GM12878 (cell line): ENCODE results near the gene PRKACG. TPM values are rescaled to one million over a fixed set of nuclear protein-coding genes. Genes with fewer than 3 reads are reported as not detected.

Experiments
- FOXK2 ChIP-seq: fragments of 450-650 bp; IDR thresholded peaks from 2 replicates; pipeline ENCODE4 v1.6.1; 2017; ENCODE audit warnings: mild to moderate bottlenecking, moderate library complexity
- MEF2A ChIP-seq: IDR thresholded peaks from 2 replicates; pipeline ENCODE4 v1.6.1; 2011; ENCODE audit warnings: low read depth, mild to moderate bottlenecking, low read length, moderate library complexity; ENCODE audit not compliant: insufficient read depth
- RB1 ChIP-seq: fragments of 450-650 bp; formaldehyde crosslinking; IDR thresholded peaks from 2 replicates; pipeline ENCODE4 v1.6.1; 2017; ENCODE audit warnings: mild to moderate bottlenecking, borderline replicate concordance
- SIX5 ChIP-seq: IDR thresholded peaks from 2 replicates; pipeline ENCODE4 v1.6.1; 2011; ENCODE audit warnings: mild to moderate bottlenecking, low read depth, low read length, moderate library complexity; ENCODE audit not compliant: severe bottlenecking
- YY1 ChIP-seq: IDR thresholded peaks from 2 replicates; pipeline ENCODE4 v1.6.1; 2011; ENCODE audit warnings: low read depth, mild to moderate bottlenecking, low read length
- ZNF24 ChIP-seq: fragments of 450-650 bp; IDR thresholded peaks from 2 replicates; pipeline ENCODE4 v1.6.1; 2017; ENCODE audit warnings: antibody characterized with exemption, mild to moderate bottlenecking
- ZNF274 ChIP-seq: IDR thresholded peaks from one replicate; pipeline ENCODE4 v1.8.0; 2011; ENCODE audit not compliant: insufficient read length, insufficient read depth
- polyA plus RNA-seq, 11 experiments: library from polyadenylated mRNA; depleted of rRNA in 4 of 11; unstranded in 6 of 11; stranded (reverse) in 5 of 11; fragments of >200 nt; fragmentation: Nextera tagmentation in 4 of 11; fragmentation: Illumina TruSeq in 1 of 11; extraction: Ambion mirVana in 4 of 11; extraction: Trizol in 1 of 11; gene quantifications; 1 replicate in 1 of 11; 2 replicates in 10 of 11; pipeline versions ENCODE4 v1.2.1 to v1.2.3, GENCODE V29; 2011 to 2016; ENCODE audit warnings: inconsistent platforms in 2 of 11, missing spikeins in 2 of 11, low read depth in 1 of 11
- total RNA-seq, 4 experiments: library from RNA; depleted of rRNA in 3 of 4; stranded (reverse); fragments of >200 nt in 3 of 4; fragmentation: Illumina TruSeq in 1 of 4; extraction: Trizol in 1 of 4; gene quantifications; 2 replicates each; pipeline versions ENCODE4 v1.2.1 to v1.2.3, GENCODE V29; 2013 to 2021
- TF ChIP-seq, protein P1 (sequence below): fragments of 450-650 bp; IDR thresholded peaks from 2 replicates; pipeline ENCODE4 v1.6.1; 2018; ENCODE audit warnings: borderline replicate concordance, mild to moderate bottlenecking; ENCODE audit not compliant: partially characterized antibody
- TF ChIP-seq, protein P2 (sequence below): fragments of 450-650 bp; IDR thresholded peaks from 2 replicates; pipeline ENCODE4 v1.6.1; 2017; ENCODE audit warnings: antibody characterized with exemption, mild to moderate bottlenecking, moderate library complexity
- TF ChIP-seq, protein P3 (sequence below): IDR thresholded peaks from 2 replicates; pipeline ENCODE4 v1.6.1; 2012; ENCODE audit warnings: low read depth, low read length, improper control_type of control experiment

Gene PRKACG
- total and polyA plus RNA-seq, 10 of the 15 experiments (the other 5 are each of a cell fraction or from before 2014, with no cell fraction given) = not detected

DNA sequence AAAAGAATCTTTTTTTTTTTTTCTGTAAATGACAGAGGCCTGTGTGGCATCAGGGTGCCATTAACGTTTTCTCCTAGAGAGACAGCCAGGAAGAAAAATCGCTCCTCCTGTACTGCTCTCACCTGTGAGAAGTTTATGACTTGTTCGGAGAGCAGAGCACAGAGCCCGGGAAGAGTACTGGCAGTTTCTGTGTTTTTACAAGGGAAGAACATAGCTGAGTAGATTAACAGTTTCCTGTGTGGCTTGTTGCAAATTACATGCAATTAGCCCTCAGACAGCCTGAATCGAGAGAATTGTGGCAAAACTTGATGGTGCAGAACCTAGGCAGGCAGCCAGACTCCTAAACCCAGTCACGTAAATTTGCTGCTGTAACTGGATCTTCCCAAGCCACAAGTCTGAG is 32.1 kb downstream of the PRKACG start (continued):
- TF ChIP-seq, protein P1, sequence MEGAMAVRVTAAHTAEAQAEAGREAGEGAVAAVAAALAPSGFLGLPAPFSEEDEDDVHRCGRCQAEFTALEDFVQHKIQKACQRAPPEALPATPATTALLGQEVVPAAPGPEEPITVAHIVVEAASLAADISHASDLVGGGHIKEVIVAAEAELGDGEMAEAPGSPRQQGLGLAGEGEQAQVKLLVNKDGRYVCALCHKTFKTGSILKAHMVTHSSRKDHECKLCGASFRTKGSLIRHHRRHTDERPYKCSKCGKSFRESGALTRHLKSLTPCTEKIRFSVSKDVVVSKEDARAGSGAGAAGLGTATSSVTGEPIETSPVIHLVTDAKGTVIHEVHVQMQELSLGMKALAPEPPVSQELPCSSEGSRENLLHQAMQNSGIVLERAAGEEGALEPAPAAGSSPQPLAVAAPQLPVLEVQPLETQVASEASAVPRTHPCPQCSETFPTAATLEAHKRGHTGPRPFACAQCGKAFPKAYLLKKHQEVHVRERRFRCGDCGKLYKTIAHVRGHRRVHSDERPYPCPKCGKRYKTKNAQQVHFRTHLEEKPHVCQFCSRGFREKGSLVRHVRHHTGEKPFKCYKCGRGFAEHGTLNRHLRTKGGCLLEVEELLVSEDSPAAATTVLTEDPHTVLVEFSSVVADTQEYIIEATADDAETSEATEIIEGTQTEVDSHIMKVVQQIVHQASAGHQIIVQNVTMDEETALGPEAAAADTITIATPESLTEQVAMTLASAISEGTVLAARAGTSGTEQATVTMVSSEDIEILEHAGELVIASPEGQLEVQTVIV = no peak
- TF ChIP-seq MEF2A (peak; percentile 33; the same call in 1 of the 2 replicates), RB1 (no peak), ZNF24 (no peak), YY1 (no peak), FOXK2 (no peak), ZNF274 (no peak), SIX5 (no peak)
- TF ChIP-seq, protein P2, sequence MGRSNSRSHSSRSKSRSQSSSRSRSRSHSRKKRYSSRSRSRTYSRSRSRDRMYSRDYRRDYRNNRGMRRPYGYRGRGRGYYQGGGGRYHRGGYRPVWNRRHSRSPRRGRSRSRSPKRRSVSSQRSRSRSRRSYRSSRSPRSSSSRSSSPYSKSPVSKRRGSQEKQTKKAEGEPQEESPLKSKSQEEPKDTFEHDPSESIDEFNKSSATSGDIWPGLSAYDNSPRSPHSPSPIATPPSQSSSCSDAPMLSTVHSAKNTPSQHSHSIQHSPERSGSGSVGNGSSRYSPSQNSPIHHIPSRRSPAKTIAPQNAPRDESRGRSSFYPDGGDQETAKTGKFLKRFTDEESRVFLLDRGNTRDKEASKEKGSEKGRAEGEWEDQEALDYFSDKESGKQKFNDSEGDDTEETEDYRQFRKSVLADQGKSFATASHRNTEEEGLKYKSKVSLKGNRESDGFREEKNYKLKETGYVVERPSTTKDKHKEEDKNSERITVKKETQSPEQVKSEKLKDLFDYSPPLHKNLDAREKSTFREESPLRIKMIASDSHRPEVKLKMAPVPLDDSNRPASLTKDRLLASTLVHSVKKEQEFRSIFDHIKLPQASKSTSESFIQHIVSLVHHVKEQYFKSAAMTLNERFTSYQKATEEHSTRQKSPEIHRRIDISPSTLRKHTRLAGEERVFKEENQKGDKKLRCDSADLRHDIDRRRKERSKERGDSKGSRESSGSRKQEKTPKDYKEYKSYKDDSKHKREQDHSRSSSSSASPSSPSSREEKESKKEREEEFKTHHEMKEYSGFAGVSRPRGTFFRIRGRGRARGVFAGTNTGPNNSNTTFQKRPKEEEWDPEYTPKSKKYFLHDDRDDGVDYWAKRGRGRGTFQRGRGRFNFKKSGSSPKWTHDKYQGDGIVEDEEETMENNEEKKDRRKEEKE = no peak
- TF ChIP-seq, protein P3, sequence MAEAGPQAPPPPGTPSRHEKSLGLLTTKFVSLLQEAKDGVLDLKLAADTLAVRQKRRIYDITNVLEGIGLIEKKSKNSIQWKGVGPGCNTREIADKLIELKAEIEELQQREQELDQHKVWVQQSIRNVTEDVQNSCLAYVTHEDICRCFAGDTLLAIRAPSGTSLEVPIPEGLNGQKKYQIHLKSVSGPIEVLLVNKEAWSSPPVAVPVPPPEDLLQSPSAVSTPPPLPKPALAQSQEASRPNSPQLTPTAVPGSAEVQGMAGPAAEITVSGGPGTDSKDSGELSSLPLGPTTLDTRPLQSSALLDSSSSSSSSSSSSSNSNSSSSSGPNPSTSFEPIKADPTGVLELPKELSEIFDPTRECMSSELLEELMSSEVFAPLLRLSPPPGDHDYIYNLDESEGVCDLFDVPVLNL = no peak
